PC-9 (cell line): Measurements from ENCODE around the gene BRF1. TPM values are rescaled to one million over a fixed set of nuclear protein-coding genes. Genes with fewer than 3 reads are reported as not detected.

ENCODE experiments used
- BruUV-seq: library from RNA; stranded (reverse); fragments of 400-500 nt; replicated peaks from 2 replicates; lab custom pipeline; 2021; lab: Mats Ljungman, UMichigan
- CTCF ChIA-PET: fragments of 300-600 bp; sonication (Branson Sonifier 250); formaldehyde crosslinking; loops from one replicate; lab custom pipeline; 2022; ENCODE audit warnings: antibody characterized with exemption; lab: Charles Lee
- POLR2A ChIA-PET: fragments of 300-600 bp; sonication (Branson Sonifier 250); formaldehyde crosslinking; loops from one replicate; lab custom pipeline; 2022; ENCODE audit warnings: antibody characterized with exemption; ENCODE audit not compliant: unreplicated experiment; lab: Charles Lee
- DNase-seq, 2 experiments: peaks; one replicate each; pipeline versions ENCODE4 v3.0.0 to v3.0.0-alpha.2; 2015 to 2022; ENCODE audit warnings: mixed read lengths in 1 of 2
- H2AFZ ChIP-seq: fragments of 200-600 bp; sonication (generic); 2 replicates; pipeline ENCODE4 v1.8.1; 2017; ENCODE audit warnings: antibody characterized with exemption
- H3F3A ChIP-seq: fragments of 200-600 bp; sonication (generic); 2 replicates; pipeline ENCODE4 v1.8.1; 2017; ENCODE audit warnings: antibody characterized with exemption, mild to moderate bottlenecking, low read depth; ENCODE audit not compliant: insufficient read depth
- H3K27ac ChIP-seq: fragments of 200-600 bp; sonication (generic); 2 replicates; pipeline ENCODE4 v1.6.1; 2016; ENCODE audit warnings: mixed run types
- H3K27me3 ChIP-seq: fragments of 200-600 bp; sonication (generic); 2 replicates; pipeline ENCODE4 v1.6.1; 2016; ENCODE audit warnings: low read depth, mixed run types; ENCODE audit not compliant: insufficient read depth
- H3K36me3 ChIP-seq: fragments of 200-600 bp; sonication (generic); 2 replicates; pipeline ENCODE4 v1.6.1; 2016; ENCODE audit warnings: low read depth, mixed run types
- H3K4me1 ChIP-seq: fragments of 200-600 bp; sonication (generic); replicated peaks from 2 replicates; pipeline ENCODE4 v1.6.1; 2016; ENCODE audit warnings: mixed run types; ENCODE audit not compliant: insufficient read depth
- H3K4me2 ChIP-seq: fragments of 200-600 bp; sonication (generic); 2 replicates; pipeline ENCODE4 v1.6.1; 2017; ENCODE audit warnings: mixed run types
- H3K4me3 ChIP-seq: fragments of 200-600 bp; sonication (generic); 2 replicates; pipeline ENCODE4 v1.6.1; 2016; ENCODE audit warnings: mixed run types
- H3K79me2 ChIP-seq: fragments of 200-600 bp; sonication (generic); 2 replicates; pipeline ENCODE4 v1.6.1; 2017; ENCODE audit warnings: low read depth, mixed run types
- H3K9me2 ChIP-seq: fragments of 200-600 bp; sonication (generic); 2 replicates; pipeline ENCODE4 v1.8.1; 2017; ENCODE audit warnings: mild to moderate bottlenecking; ENCODE audit not compliant: insufficient read depth
- H3K9me3 ChIP-seq: fragments of 200-600 bp; sonication (generic); 2 replicates; pipeline ENCODE4 v1.8.1; 2016; ENCODE audit warnings: low read depth; ENCODE audit not compliant: insufficient read depth
- H4K20me1 ChIP-seq: fragments of 200-600 bp; sonication (generic); 2 replicates; pipeline ENCODE4 v1.8.1; 2017; ENCODE audit not compliant: insufficient read depth
- CTCF ChIP-seq: fragments of 200-600 bp; sonication (generic); conservative IDR thresholded peaks from 2 replicates; pipeline ENCODE4 v1.6.1; 2017; ENCODE audit warnings: mixed run types, antibody characterized with exemption, mild to moderate bottlenecking, moderate library complexity
- EZH2 ChIP-seq: fragments of 200-600 bp; sonication (generic); IDR thresholded peaks from 2 replicates; pipeline ENCODE4 v1.8.0; 2017; ENCODE audit warnings: antibody characterized with exemption, low read depth
- intact Hi-C: fragments of 100-400 bp; cut with micrococcal nuclease; formaldehyde crosslinking; loops from one replicate; pipeline ENCODE4 v1.10.0; 2022; ENCODE audit not compliant: unreplicated experiment
- total RNA-seq: library from RNA; stranded (reverse); gene quantifications from 2 replicates; pipeline ENCODE4 v1.2.3, GENCODE V29; 2021

BRF1 gene
- total RNA-seq, 1 experiment from 2014 or later, result 24.8 TPM

- H3K4me1 ChIP-seq, result peaks cover 5% of the 10 kb centered on the region
- no TSS peak for BruUV-seq
- H4K20me1 ChIP-seq, result peaks cover 13% of the 10 kb centered on the region
- no peak overlapping the region for H3K27ac ChIP-seq
- no peak overlapping the region for H2AFZ ChIP-seq
- no peaks in the 10 kb centered on the region for H3K27me3 ChIP-seq
- intact Hi-C loops, result no loop called here
- no peak overlapping the region for H3K4me3 ChIP-seq
- no peaks in the 10 kb centered on the region for H3K9me2 ChIP-seq
- H3K4me2 ChIP-seq, result no peak overlapping the region
- DNase-seq, result no peak
- H3K9me3 ChIP-seq, result no peaks in the 10 kb centered on the region
- H3K36me3 ChIP-seq, result no peaks in the 10 kb centered on the region
- TF ChIP-seq CTCF, result no peak
- no peak for TF ChIP-seq EZH2
- H3F3A ChIP-seq, result peaks cover 5% of the 10 kb centered on the region
- POLR2A ChIA-PET, result no interaction called here
- H3K79me2 ChIP-seq, result no peaks in the 10 kb centered on the region
- CTCF ChIA-PET, result no interaction called here
These were observed 128.3 kb downstream of the BRF1 start for GRCh38 chr14:105172476-105172875.

- Histone ChIP-seq H3K4me2 (no peak overlapping the region), H3K36me3 (no peaks in the 10 kb centered on the region), H3K27ac (no peak overlapping the region), H3K9me2 (no peaks in the 10 kb centered on the region), H3F3A (peaks cover 5% of the 10 kb centered on the region; the same call in 1 of the 2 replicates), H3K9me3 (no peaks in the 10 kb centered on the region), H4K20me1 (peaks cover 7% of the 10 kb centered on the region; the same call in 1 of the 2 replicates), H3K4me3 (no peak overlapping the region), H3K4me1 (peaks cover 11% of the 10 kb centered on the region), H3K79me2 (peaks cover 10% of the 10 kb centered on the region; the same call in 1 of the 2 replicates), H3K27me3 (no peaks in the 10 kb centered on the region), H2AFZ (no peak overlapping the region)
- ChIA-PET CTCF (no interaction called here), POLR2A (interaction anchor here (0.6 kb wide), 1 partner anchor 14 kb away, joined by 43 read pairs; no protein-coding TSS in a partner anchor)
- no peak for DNase-seq
- no TSS peak for BruUV-seq
- TF ChIP-seq EZH2, result no peak
- no peak for TF ChIP-seq CTCF
- intact Hi-C loops, result no loop called here
These were observed 129.7 kb downstream of the BRF1 start for GRCh38 chr14:105171004-105171673.

GRCh38 chr14:105169776-105170655 lies 130.8 kb downstream of the BRF1 start:
- intact Hi-C loops, result no loop called here

More at GRCh38 chr14:105169776-105170655, 130.8 kb downstream of the BRF1 start:
- BruUV-seq, result no TSS peak
- no peak for DNase-seq
- POLR2A ChIA-PET, result no interaction called here
- Histone ChIP-seq H3K9me2 (no peaks in the 10 kb centered on the region), H3K27ac (no peak overlapping the region), H3K9me3 (no peaks in the 10 kb centered on the region), H4K20me1 (peaks cover 7% of the 10 kb centered on the region; the same call in 1 of the 2 replicates), H3K4me2 (no peak overlapping the region), H3F3A (no peaks in the 10 kb centered on the region), H2AFZ (no peak overlapping the region), H3K4me3 (no peak overlapping the region), H3K27me3 (no peaks in the 10 kb centered on the region), H3K79me2 (peaks cover 19% of the 10 kb centered on the region), H3K4me1 (peaks cover 22% of the 10 kb centered on the region), H3K36me3 (no peaks in the 10 kb centered on the region)
- CTCF ChIA-PET, result interaction anchor here (0.5 kb wide), 1 partner anchor 1353 kb away, joined by 4 read pairs; no protein-coding TSS in a partner anchor
- TF ChIP-seq EZH2 (no peak), CTCF (no peak)
